Measurements from ENCODE around the gene CDH6. TPM values are rescaled to one million over a fixed set of nuclear protein-coding genes. Genes with fewer than 3 reads are reported as not detected.
A peak's percentile ranks its signal among the peaks of the same experiment; 100 is the strongest.

CDH6 gene
- total and polyA plus RNA-seq, 2 of the 4 experiments (the other 2 are of a cell fraction): 72.2 to 232 TPM

DNA sequence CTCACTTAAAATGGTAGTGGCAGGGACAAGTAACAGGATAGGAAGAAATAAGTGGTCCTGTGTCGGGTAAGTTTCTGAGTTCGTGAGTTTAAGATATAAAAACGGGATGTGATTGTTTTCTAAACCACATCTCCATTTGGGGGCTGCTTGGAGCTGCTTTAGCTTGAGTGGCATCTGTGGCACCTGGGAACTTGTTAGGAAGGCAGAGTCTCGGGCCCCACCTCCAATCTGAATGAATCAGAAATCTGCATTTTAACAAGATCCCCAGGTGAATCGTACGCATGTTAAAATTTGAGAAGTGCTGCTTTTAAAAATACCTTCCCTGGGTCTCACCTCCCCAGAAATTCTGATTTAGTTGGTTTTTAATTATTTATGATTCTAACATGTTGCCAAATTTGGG is 78.1 kb downstream of the CDH6 start:
- H3K4ac ChIP-seq (ENCODE audit: low read depth, low read length): no peak overlapping the region
- POLR2A ChIA-PET (ENCODE audit: unreplicated experiment): no interaction called here
- H3K4me2 ChIP-seq (ENCODE audit: low read depth, low read length): no peak overlapping the region
- H2AK5ac ChIP-seq (ENCODE audit: low read depth, low read length): no peak overlapping the region
- no peak overlapping the region for H2BK20ac ChIP-seq (ENCODE audit: low read depth, low read length)
- CTCF ChIA-PET: interaction anchor here (3.2 kb wide), 1 partner anchor 9 kb away, joined by 18 read pairs; no protein-coding TSS in a partner anchor
- no peak overlapping the region for H2BK5ac ChIP-seq (ENCODE audit: low read depth, low read length, poor library complexity, severe bottlenecking)
- intact Hi-C loops (cut with micrococcal nuclease): no loop called here
- no CpG with 5 or more reads among the region's 6 CpGs for WGBS, 2 experiments (ENCODE audit: extremely low coverage in 2 of 2, insufficient read length in 1 of 2)
- H3K23ac ChIP-seq (ENCODE audit: low read depth, low read length): no peak overlapping the region
- no peak overlapping the region for H3K4me3 ChIP-seq (ENCODE audit: insufficient read depth, low read depth, low read length)
- peaks cover 6% of the 10 kb centered on the region for H3K36me3 ChIP-seq (ENCODE audit: control insufficient read depth, insufficient read depth, low read length)
- no peak overlapping the region for H4K5ac ChIP-seq (ENCODE audit: low read depth, low read length)
- H4K8ac ChIP-seq (ENCODE audit: low read depth in 2 of 2, low read length in 2 of 2): peak overlapping the region in 1 of 2 experiments; percentile 46; a peak in 1 of 4 replicates
- no TSS peak for BruUV-seq (replicated peaks)
- no peaks in the 10 kb centered on the region for H3K9me3 ChIP-seq (ENCODE audit: control insufficient read depth, insufficient read depth, low read length)
- ATAC-seq (ENCODE audit: low read depth): no peak
- no peak overlapping the region for H3K56ac ChIP-seq (ENCODE audit: extremely low read depth, insufficient read depth, low read length)
- H2BK15ac ChIP-seq (ENCODE audit: low read depth, low read length): no peak overlapping the region
- H3K4me1 ChIP-seq (ENCODE audit: control insufficient read depth, insufficient read depth, low read length): peaks cover 4% of the 10 kb centered on the region
- peaks cover 15 to 22% of the 10 kb centered on the region in 2 experiments for H3K79me1 ChIP-seq (ENCODE audit: low read depth in 1 of 2, low read length in 2 of 2)
- no peak overlapping the region for H4K91ac ChIP-seq (ENCODE audit: insufficient read depth, low read depth, low read length)
- H4K20me1 ChIP-seq (ENCODE audit: insufficient read depth, low read length): no peaks in the 10 kb centered on the region
- no peak overlapping the region for H2AK9ac ChIP-seq (replicated peaks; ENCODE audit: low read depth, low read length, poor library complexity)
- no peaks in the 10 kb centered on the region for H3K27me3 ChIP-seq (ENCODE audit: control insufficient read depth, insufficient read depth, low read length)
- H3K18ac ChIP-seq (ENCODE audit: low read depth, low read length): no peak overlapping the region
- no peak overlapping the region for H3K27ac ChIP-seq (ENCODE audit: insufficient read depth, low read length)
- in situ Hi-C loops (cut with MboI; ENCODE audit: low sequenced_read_pairs): loop anchor here (25.0 kb wide), 1 partner anchor 1234 kb away; no protein-coding TSS in a partner anchor
- no peak overlapping the region for H3K14ac ChIP-seq (replicated peaks; ENCODE audit: low read depth, low read length)
- TF ChIP-seq, protein P1, sequence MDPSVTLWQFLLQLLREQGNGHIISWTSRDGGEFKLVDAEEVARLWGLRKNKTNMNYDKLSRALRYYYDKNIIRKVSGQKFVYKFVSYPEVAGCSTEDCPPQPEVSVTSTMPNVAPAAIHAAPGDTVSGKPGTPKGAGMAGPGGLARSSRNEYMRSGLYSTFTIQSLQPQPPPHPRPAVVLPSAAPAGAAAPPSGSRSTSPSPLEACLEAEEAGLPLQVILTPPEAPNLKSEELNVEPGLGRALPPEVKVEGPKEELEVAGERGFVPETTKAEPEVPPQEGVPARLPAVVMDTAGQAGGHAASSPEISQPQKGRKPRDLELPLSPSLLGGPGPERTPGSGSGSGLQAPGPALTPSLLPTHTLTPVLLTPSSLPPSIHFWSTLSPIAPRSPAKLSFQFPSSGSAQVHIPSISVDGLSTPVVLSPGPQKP (IDR thresholded peaks at IDR 0.05; ENCODE audit: borderline replicate concordance, low read depth, low read length): no peak
- TF ChIP-seq SMC3 (IDR thresholded peaks at IDR 0.05; ENCODE audit: low read depth, low read length) (no peak), MXI1 (IDR thresholded peaks at IDR 0.05; ENCODE audit: borderline replicate concordance, low read depth, low read length) (no peak), FOS (IDR thresholded peaks at IDR 0.05; ENCODE audit: low read depth, low read length) (no peak), RFX5 (IDR thresholded peaks at IDR 0.05; ENCODE audit: low read depth, low read length) (no peak), CHD1 (IDR thresholded peaks at IDR 0.05; ENCODE audit: low read depth, low read length) (no peak), MAFK (IDR thresholded peaks at IDR 0.05; ENCODE audit: low read depth, low read length) (no peak), NFE2L2 (IDR thresholded peaks at IDR 0.05; ENCODE audit: low read depth, low read length) (no peak), RAD21 (IDR thresholded peaks at IDR 0.05; ENCODE audit: low read length) (no peak), POLR2A (IDR thresholded peaks at IDR 0.05; ENCODE audit: low read depth, low read length) (no peak), BHLHE40 (IDR thresholded peaks at IDR 0.05; ENCODE audit: low read depth, low read length) (no peak), CEBPB (IDR thresholded peaks at IDR 0.05; ENCODE audit: low read depth, low read length) (no peak), RCOR1 (IDR thresholded peaks at IDR 0.05; ENCODE audit: insufficient replicate concordance, low read length) (no peak)
- TF ChIP-seq, protein P2, sequence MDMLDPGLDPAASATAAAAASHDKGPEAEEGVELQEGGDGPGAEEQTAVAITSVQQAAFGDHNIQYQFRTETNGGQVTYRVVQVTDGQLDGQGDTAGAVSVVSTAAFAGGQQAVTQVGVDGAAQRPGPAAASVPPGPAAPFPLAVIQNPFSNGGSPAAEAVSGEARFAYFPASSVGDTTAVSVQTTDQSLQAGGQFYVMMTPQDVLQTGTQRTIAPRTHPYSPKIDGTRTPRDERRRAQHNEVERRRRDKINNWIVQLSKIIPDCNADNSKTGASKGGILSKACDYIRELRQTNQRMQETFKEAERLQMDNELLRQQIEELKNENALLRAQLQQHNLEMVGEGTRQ (IDR thresholded peaks at IDR 0.05; ENCODE audit: low read depth, low read length): no peak
- TF ChIP-seq, protein P3, sequence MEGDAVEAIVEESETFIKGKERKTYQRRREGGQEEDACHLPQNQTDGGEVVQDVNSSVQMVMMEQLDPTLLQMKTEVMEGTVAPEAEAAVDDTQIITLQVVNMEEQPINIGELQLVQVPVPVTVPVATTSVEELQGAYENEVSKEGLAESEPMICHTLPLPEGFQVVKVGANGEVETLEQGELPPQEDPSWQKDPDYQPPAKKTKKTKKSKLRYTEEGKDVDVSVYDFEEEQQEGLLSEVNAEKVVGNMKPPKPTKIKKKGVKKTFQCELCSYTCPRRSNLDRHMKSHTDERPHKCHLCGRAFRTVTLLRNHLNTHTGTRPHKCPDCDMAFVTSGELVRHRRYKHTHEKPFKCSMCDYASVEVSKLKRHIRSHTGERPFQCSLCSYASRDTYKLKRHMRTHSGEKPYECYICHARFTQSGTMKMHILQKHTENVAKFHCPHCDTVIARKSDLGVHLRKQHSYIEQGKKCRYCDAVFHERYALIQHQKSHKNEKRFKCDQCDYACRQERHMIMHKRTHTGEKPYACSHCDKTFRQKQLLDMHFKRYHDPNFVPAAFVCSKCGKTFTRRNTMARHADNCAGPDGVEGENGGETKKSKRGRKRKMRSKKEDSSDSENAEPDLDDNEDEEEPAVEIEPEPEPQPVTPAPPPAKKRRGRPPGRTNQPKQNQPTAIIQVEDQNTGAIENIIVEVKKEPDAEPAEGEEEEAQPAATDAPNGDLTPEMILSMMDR (conservative IDR thresholded peaks at IDR 0.05; ENCODE audit: low read depth, low read length): no peak
- dilution Hi-C loops (cut with HindIII; ENCODE audit: low sequenced_read_pairs, unreplicated experiment): no loop called here
- no peak overlapping the region for H2BK120ac ChIP-seq (ENCODE audit: low read depth, low read length)
- H3K9me1 ChIP-seq (ENCODE audit: insufficient read depth, low read length): no peaks in the 10 kb centered on the region; the same call in 1 of the 2 replicates
- H3K9ac ChIP-seq (ENCODE audit: low read depth, low read length): no peak overlapping the region
- DNase-seq: no peak
- H2AFZ ChIP-seq (replicated peaks; ENCODE audit: low read length, poor library complexity): no peak overlapping the region

Measured in IMR-90 (cell line).